ENCODE measurements around the gene OVOL3. TPM values are rescaled to one million over a fixed set of nuclear protein-coding genes. Genes with fewer than 3 reads are reported as not detected.
A peak's percentile ranks its signal among the peaks of the same experiment; 100 is the strongest.

OVOL3 gene
- total RNA-seq, 1 donor from 2014 or later, result not detected

GRCh38 chr19:36108684-36109083, 2.3 kb upstream of the OVOL3 start:
- no peaks in the 10 kb centered on the region for H3K27me3 ChIP-seq
- no peaks in the 10 kb centered on the region for H3K9me3 ChIP-seq
- no peak for ATAC-seq
- H3K36me3 ChIP-seq, result peaks cover 12% of the 10 kb centered on the region
- DNase-seq, result no peak
- no peak overlapping the region for H3K27ac ChIP-seq
- H3K4me1 ChIP-seq, result no peaks in the 10 kb centered on the region
- no peak for TF ChIP-seq CTCF (IDR thresholded peaks at IDR 0.05)
- no peak overlapping the region for H3K4me3 ChIP-seq
- intact Hi-C loops (cut with DNase I), result no loop called here

GRCh38 chr19:36111200-36111539, 227 bp downstream of the OVOL3 start:
- Histone ChIP-seq H3K4me3 (no peak overlapping the region), H3K9me3 (no peaks in the 10 kb centered on the region), H3K27ac (no peak overlapping the region), H3K27me3 (no peaks in the 10 kb centered on the region), H3K4me1 (peaks cover 3% of the 10 kb centered on the region), H3K36me3 (peaks cover 12% of the 10 kb centered on the region)
- DNase-seq (no peak), ATAC-seq (no peak)
- intact Hi-C loops (cut with DNase I), result no loop called here
- TF ChIP-seq CTCF (IDR thresholded peaks at IDR 0.05), result no peak

- peaks cover 19% of the 10 kb centered on the region for H3K36me3 ChIP-seq
- ATAC-seq, result no peak
- H3K4me1 ChIP-seq, result peaks cover 12% of the 10 kb centered on the region
- no peak for TF ChIP-seq CTCF (IDR thresholded peaks at IDR 0.05)
- H3K27ac ChIP-seq, result no peak overlapping the region
- intact Hi-C loops (cut with DNase I), result no loop called here
- H3K9me3 ChIP-seq, result no peaks in the 10 kb centered on the region
- H3K27me3 ChIP-seq, result no peaks in the 10 kb centered on the region
- no peak for DNase-seq
- no peak overlapping the region for H3K4me3 ChIP-seq
Observed at GRCh38 chr19:36112678-36113077, 1.7 kb downstream of the OVOL3 start.

GRCh38 chr19:36113425-36113824, 2.5 kb downstream of the OVOL3 start:
- TF ChIP-seq CTCF (IDR thresholded peaks at IDR 0.05), result no peak
- peaks cover 12% of the 10 kb centered on the region for H3K4me1 ChIP-seq
- H3K9me3 ChIP-seq, result no peaks in the 10 kb centered on the region
- no peak for ATAC-seq
- no peak overlapping the region for H3K27ac ChIP-seq
- no peak for DNase-seq
- peak overlapping the region; percentile 77 for H3K4me3 ChIP-seq
- intact Hi-C loops (cut with DNase I), result no loop called here
- no peaks in the 10 kb centered on the region for H3K27me3 ChIP-seq
- H3K36me3 ChIP-seq, result peaks cover 23% of the 10 kb centered on the region

GRCh38 chr19:36113894-36114720, 3.2 kb downstream of the OVOL3 start:
- H3K27me3 ChIP-seq, result no peaks in the 10 kb centered on the region
- peak overlapping the region; percentile 77 for H3K4me3 ChIP-seq
- intact Hi-C loops (cut with DNase I), result no loop called here
- TF ChIP-seq CTCF (IDR thresholded peaks at IDR 0.05), result no peak
- ATAC-seq, result no peak
- peaks cover 28% of the 10 kb centered on the region for H3K36me3 ChIP-seq
- no peak for DNase-seq
- H3K9me3 ChIP-seq, result no peaks in the 10 kb centered on the region
- peak overlapping the region; percentile 85 for H3K27ac ChIP-seq
- H3K4me1 ChIP-seq, result peaks cover 12% of the 10 kb centered on the region
